WTC11 (cell line): ENCODE data around the gene ATP5F1D. TPM values are rescaled to one million over a fixed set of nuclear protein-coding genes. Genes with fewer than 3 reads are reported as not detected.

Experiments
- ATAC-seq: fragments of 200-7000 bp; cut with Tn5 transposase; 2 replicates; pipeline ENCODE4 v1.10.0; 2021; ENCODE audit warnings: mild to moderate bottlenecking, moderate library complexity
- CTCF ChIA-PET: fragments of 300-600 bp; sonication (Branson Sonifier 250); formaldehyde crosslinking; loops from one replicate; lab custom pipeline; 2021; ENCODE audit warnings: antibody characterized with exemption; lab: Charles Lee
- POLR2A ChIA-PET: fragments of 350-600 bp; sonication (Branson Sonifier 250); formaldehyde crosslinking; loops from one replicate; lab custom pipeline; 2021; ENCODE audit warnings: antibody characterized with exemption; lab: Charles Lee
- DNase-seq: peaks from one replicate; pipeline ENCODE4 v3.0.0; 2021; ENCODE audit warnings: low spot score
- H3K27ac Mint-ChIP-seq: 2 replicates; pipeline ENCODE4 v1.8.0; 2021; ENCODE audit warnings: mixed read lengths
- H3K27me3 Mint-ChIP-seq: 2 replicates; pipeline ENCODE4 v1.8.0; 2021; ENCODE audit warnings: low read depth, mild to moderate bottlenecking, moderate library complexity, mixed read lengths
- H3K36me3 Mint-ChIP-seq: 2 replicates; pipeline ENCODE4 v1.8.0; 2021; ENCODE audit warnings: mixed read lengths
- H3K4me1 Mint-ChIP-seq: 2 replicates; pipeline ENCODE4 v1.8.0; 2022; ENCODE audit warnings: mixed read lengths
- H3K4me3 Mint-ChIP-seq: 2 replicates; pipeline ENCODE4 v1.8.0; 2021; ENCODE audit warnings: mild to moderate bottlenecking, moderate library complexity, mixed read lengths
- H3K9me3 Mint-ChIP-seq: 2 replicates; pipeline ENCODE4 v1.8.0; 2021; ENCODE audit warnings: mixed read lengths
- CREB1 ChIP-seq: sonication (generic); formaldehyde crosslinking; IDR thresholded peaks from 2 replicates; pipeline ENCODE4 v1.8.0; 2023; ENCODE audit warnings: mild to moderate bottlenecking, missing genetic modification reagents
- CTCF ChIP-seq: fragments of 200-600 bp; IDR thresholded peaks from 2 replicates; pipeline ENCODE4 v1.8.0; 2022; ENCODE audit warnings: antibody characterized with exemption
- E2F1 ChIP-seq: sonication (generic); formaldehyde crosslinking; IDR thresholded peaks from 2 replicates; pipeline ENCODE4 v1.8.0; 2022; ENCODE audit warnings: mild to moderate bottlenecking, missing genetic modification reagents
- ETV6 ChIP-seq: sonication (generic); formaldehyde crosslinking; IDR thresholded peaks from 2 replicates; pipeline ENCODE4 v1.8.1; 2022; ENCODE audit warnings: mild to moderate bottlenecking, missing genetic modification reagents
- FOXP1 ChIP-seq: sonication (generic); formaldehyde crosslinking; IDR thresholded peaks from 2 replicates; pipeline ENCODE4 v1.8.0; 2022; ENCODE audit warnings: missing genetic modification reagents, mild to moderate bottlenecking, moderate library complexity, borderline replicate concordance
- GABPB1 ChIP-seq: sonication (generic); formaldehyde crosslinking; IDR thresholded peaks from 2 replicates; pipeline ENCODE4 v1.8.1; 2023; ENCODE audit warnings: mild to moderate bottlenecking, missing genetic modification reagents
- GTF2I ChIP-seq: fragments of 250-450 bp; sonication (Bioruptor Pico); conservative IDR thresholded peaks from 2 replicates; pipeline ENCODE4 v1.4.0; 2021; ENCODE audit warnings: mild to moderate bottlenecking
- MLX ChIP-seq: sonication (generic); formaldehyde crosslinking; IDR thresholded peaks from 2 replicates; pipeline ENCODE4 v1.8.1; 2023; ENCODE audit warnings: mild to moderate bottlenecking, missing genetic modification reagents, moderate library complexity
- NFYB ChIP-seq: sonication (generic); formaldehyde crosslinking; conservative IDR thresholded peaks from 2 replicates; pipeline ENCODE4 v1.8.0; 2022; ENCODE audit warnings: low read depth, missing genetic modification reagents
- OVOL2 ChIP-seq: fragments of 250-450 bp; sonication (Bioruptor Pico); IDR thresholded peaks from 2 replicates; pipeline ENCODE4 v1.9.0; 2021; ENCODE audit warnings: mild to moderate bottlenecking, borderline replicate concordance
- PRDM15 ChIP-seq: sonication (generic); formaldehyde crosslinking; IDR thresholded peaks from 2 replicates; pipeline ENCODE4 v1.8.0; 2022; ENCODE audit warnings: missing genetic modification reagents
- PREB ChIP-seq: sonication (generic); formaldehyde crosslinking; IDR thresholded peaks from 2 replicates; pipeline ENCODE4 v1.8.1; 2022; ENCODE audit warnings: mild to moderate bottlenecking, missing genetic modification reagents, moderate library complexity, borderline replicate concordance
- RORB ChIP-seq: fragments of 250-450 bp; sonication (Bioruptor Pico); IDR thresholded peaks from 2 replicates; pipeline ENCODE4 v1.9.0; 2021; ENCODE audit warnings: mild to moderate bottlenecking
- SMAD3 ChIP-seq: sonication (generic); formaldehyde crosslinking; IDR thresholded peaks from 2 replicates; pipeline ENCODE4 v1.8.0; 2022; ENCODE audit warnings: missing genetic modification reagents, mild to moderate bottlenecking, borderline replicate concordance
- USF1 ChIP-seq: sonication (generic); formaldehyde crosslinking; IDR thresholded peaks from 2 replicates; pipeline ENCODE4 v1.8.0; 2022; ENCODE audit warnings: mild to moderate bottlenecking, missing genetic modification reagents
- ZNF138 ChIP-seq: sonication (generic); formaldehyde crosslinking; conservative IDR thresholded peaks from 2 replicates; pipeline ENCODE4 v1.8.1; 2022; ENCODE audit warnings: mild to moderate bottlenecking, moderate library complexity, missing genetic modification reagents
- ZNF232 ChIP-seq: sonication (generic); formaldehyde crosslinking; IDR thresholded peaks from 2 replicates; pipeline ENCODE4 v1.8.0; 2022; ENCODE audit warnings: mild to moderate bottlenecking, missing genetic modification reagents
- ZNF263 ChIP-seq: sonication (generic); formaldehyde crosslinking; IDR thresholded peaks from 2 replicates; pipeline ENCODE4 v1.8.1; 2022; ENCODE audit warnings: low read depth, mild to moderate bottlenecking, moderate library complexity, missing genetic modification reagents
- ZNF396 ChIP-seq: fragments of 250-450 bp; sonication (Bioruptor Pico); IDR thresholded peaks from 2 replicates; pipeline ENCODE4 v1.8.0; 2021; ENCODE audit warnings: mild to moderate bottlenecking, moderate library complexity, borderline replicate concordance
- total RNA-seq: library from RNA; stranded (reverse); gene quantifications from 3 replicates; pipeline ENCODE4 v1.2.3, GENCODE V29; 2021

ATP5F1D gene
- total RNA-seq, 1 experiment from 2014 or later: 277 TPM

- TF ChIP-seq RORB (CRISPR knock-in tag): peak; percentile 48; the same call in 1 of the 2 replicates
- TF ChIP-seq ZNF138 (CRISPR knock-in tag): no peak
- TF ChIP-seq GTF2I (CRISPR knock-in tag): peak; percentile 71; the same call in 1 of the 2 replicates
Measured at GRCh38 chr19:1259876-1260748, 18.6 kb downstream of the ATP5F1D start (continued).

GRCh38 chr19:1260749-1261537, 19.4 kb downstream of the ATP5F1D start:
- peak overlapping the region; percentile 86; the same call in 1 of the 2 replicates for H3K27ac Mint-ChIP-seq
- DNase-seq: peak; percentile 98
- no peaks in the 10 kb centered on the region for H3K9me3 Mint-ChIP-seq
- no peaks in the 10 kb centered on the region for H3K27me3 Mint-ChIP-seq
- H3K4me1 Mint-ChIP-seq: peaks cover 57% of the 10 kb centered on the region
- ChIA-PET CTCF (interaction anchor here (0.6 to 15.6 kb wide), 6 partner anchors 8 to 397 kb away, joined by 3 to 648 read pairs (median 4); partner anchors contain the start of genes ARHGAP45 and ATP5F1D), POLR2A (interaction anchor here (0.5 to 3.6 kb wide), 5 partner anchors 8 to 230 kb away, joined by 3 to 31 read pairs (median 4); partner anchors contain the start of genes CIRBP and REEP6)
- peak overlapping the region; percentile 89 for H3K4me3 Mint-ChIP-seq
- ATAC-seq: peak; percentile 72
- H3K36me3 Mint-ChIP-seq: peaks cover 18% of the 10 kb centered on the region
- TF ChIP-seq GABPB1 (CRISPR knock-in tag) (0 out of 2 replicates have a peak, but pooled peaks have one; percentile 13), ZNF263 (CRISPR knock-in tag) (no peak), E2F1 (no peak), CREB1 (CRISPR knock-in tag) (no peak), PREB (no peak), USF1 (CRISPR knock-in tag) (no peak), ZNF138 (CRISPR knock-in tag) (no peak), ZNF396 (no peak), SMAD3 (CRISPR knock-in tag) (no peak), ZNF232 (CRISPR knock-in tag) (0 out of 2 replicates have a peak, but pooled peaks have one; percentile 64), NFYB (peak; percentile 95), RORB (CRISPR knock-in tag) (no peak), MLX (CRISPR knock-in tag) (no peak), ETV6 (peak; percentile 72; the same call in 1 of the 2 replicates), FOXP1 (0 out of 2 replicates have a peak, but pooled peaks have one; percentile 44), GTF2I (CRISPR knock-in tag) (no peak), PRDM15 (no peak), OVOL2 (CRISPR knock-in tag) (no peak), CTCF (no peak)
